Activated CD4-positive, CD25-positive, alpha-beta regulatory T cell treated with anti-CD3 and anti-CD28 coated beads, Interleukin-2, amount 50 U/mL, for 16 hours (primary cell): ENCODE measurements around the gene ZNF536.
"Not testable (repeated sequence)": the region's sequence is repeated elsewhere in the genome, so short reads cannot be mapped to it uniquely, and the experiment has no call there.

ENCODE experiments used
- DNase-seq: peaks from one replicate; pipeline ENCODE4 v3.0.0-alpha.2; 2020; ENCODE audit warnings: low read depth, low spot score

ZNF536 gene

GRCh38 chr19:30445385-30445784 is 73.2 kb downstream of the ZNF536 start:
- DNase-seq = no peak

- not testable (repeated sequence) for DNase-seq
Measured at GRCh38 chr19:30446120-30446519, 73.9 kb downstream of the ZNF536 start.

- no peak for DNase-seq
Measured at GRCh38 chr19:30446850-30447552, 74.8 kb downstream of the ZNF536 start.

- no peak for DNase-seq
Measured at GRCh38 chr19:30447553-30447870, 75.3 kb downstream of the ZNF536 start.

- DNase-seq = no peak
Measured at GRCh38 chr19:30448386-30449077, 76.3 kb downstream of the ZNF536 start.

GRCh38 chr19:30449078-30449590 is 77.0 kb downstream of the ZNF536 start:
- no peak for DNase-seq

GRCh38 chr19:30449673-30450072 is 77.5 kb downstream of the ZNF536 start:
- DNase-seq = no peak

GRCh38 chr19:30450100-30450499 is 77.9 kb downstream of the ZNF536 start:
- DNase-seq = no peak

- DNase-seq = no peak
Measured at GRCh38 chr19:30450835-30451321, 78.7 kb downstream of the ZNF536 start.

GRCh38 chr19:30452931-30453330 is 80.7 kb downstream of the ZNF536 start:
- DNase-seq = no peak

GRCh38 chr19:30453743-30454142 is 81.6 kb downstream of the ZNF536 start:
- no peak for DNase-seq

- DNase-seq = no peak
Measured at GRCh38 chr19:30455881-30456280, 83.7 kb downstream of the ZNF536 start.

GRCh38 chr19:30457484-30457883 is 85.3 kb downstream of the ZNF536 start:
- no peak for DNase-seq

- no peak for DNase-seq
Measured at GRCh38 chr19:30459859-30460258, 87.7 kb downstream of the ZNF536 start.

- no peak for DNase-seq
Measured at GRCh38 chr19:30464162-30464561, 92.0 kb downstream of the ZNF536 start.

- not testable (repeated sequence) for DNase-seq
Measured at GRCh38 chr19:30466598-30466997, 94.4 kb downstream of the ZNF536 start.

- DNase-seq = no peak
Measured at GRCh38 chr19:30467239-30467638, 95.1 kb downstream of the ZNF536 start.

- no peak for DNase-seq
Measured at GRCh38 chr19:30469774-30470173, 97.6 kb downstream of the ZNF536 start.

- DNase-seq = no peak
Measured at GRCh38 chr19:30471441-30471840, 99.3 kb downstream of the ZNF536 start.

- DNase-seq = no peak
Measured at GRCh38 chr19:30473334-30473867, 101.2 kb downstream of the ZNF536 start.

- no peak for DNase-seq
Measured at GRCh38 chr19:30476997-30477396, 104.8 kb downstream of the ZNF536 start.

GRCh38 chr19:30479231-30479630 is 107.0 kb downstream of the ZNF536 start:
- DNase-seq = no peak

- no peak for DNase-seq
Measured at GRCh38 chr19:30480097-30480496, 107.9 kb downstream of the ZNF536 start.
